Activated CD4-positive, alpha-beta memory T cell treated with anti-CD3 and anti-CD28 coated beads, Interleukin-2, amount 10 ng/mL, durations not matched to agents 7 days and 5 days (primary cell): ENCODE measurements around the gene SAFB. TPM values are rescaled to one million over a fixed set of nuclear protein-coding genes. Genes with fewer than 3 reads are reported as not detected.

ENCODE experiments used
- CTCF ChIA-PET: fragments of 350-600 bp; sonication (Branson Sonifier 250); formaldehyde crosslinking; loops from one replicate; lab custom pipeline; 2021; ENCODE audit warnings: antibody characterized with exemption, inconsistent platforms; lab: Charles Lee
- POLR2A ChIA-PET: fragments of 350-600 bp; sonication (Branson Sonifier 250); formaldehyde crosslinking; loops from one replicate; lab custom pipeline; 2021; ENCODE audit warnings: antibody characterized with exemption; lab: Charles Lee
- DNase-seq: peaks from one replicate; pipeline ENCODE4 v3.0.0-alpha.2; 2020
- H3K27ac Mint-ChIP-seq: one replicate; pipeline ENCODE4 v1.8.0; 2021; ENCODE audit warnings: mild to moderate bottlenecking, mixed read lengths
- H3K27me3 Mint-ChIP-seq: one replicate; pipeline ENCODE4 v1.8.0; 2021; ENCODE audit warnings: mixed read lengths
- H3K36me3 Mint-ChIP-seq: one replicate; pipeline ENCODE4 v1.8.0; 2021; ENCODE audit warnings: low read depth, mixed read lengths
- H3K4me1 Mint-ChIP-seq: one replicate; pipeline ENCODE4 v1.8.0; 2021; ENCODE audit warnings: mixed read lengths
- H3K4me3 Mint-ChIP-seq: one replicate; pipeline ENCODE4 v1.8.0; 2021; ENCODE audit warnings: mild to moderate bottlenecking, mixed read lengths
- H3K9me3 Mint-ChIP-seq: one replicate; pipeline ENCODE4 v1.8.0; 2021; ENCODE audit warnings: mixed read lengths
- total RNA-seq, 2 experiments: library from RNA; stranded (reverse); gene quantifications; one replicate each; pipeline ENCODE4 v1.2.3, GENCODE V29; 2021

SAFB gene
- total RNA-seq, 2 experiments from 2014 or later = 124 to 126 TPM

DNA sequence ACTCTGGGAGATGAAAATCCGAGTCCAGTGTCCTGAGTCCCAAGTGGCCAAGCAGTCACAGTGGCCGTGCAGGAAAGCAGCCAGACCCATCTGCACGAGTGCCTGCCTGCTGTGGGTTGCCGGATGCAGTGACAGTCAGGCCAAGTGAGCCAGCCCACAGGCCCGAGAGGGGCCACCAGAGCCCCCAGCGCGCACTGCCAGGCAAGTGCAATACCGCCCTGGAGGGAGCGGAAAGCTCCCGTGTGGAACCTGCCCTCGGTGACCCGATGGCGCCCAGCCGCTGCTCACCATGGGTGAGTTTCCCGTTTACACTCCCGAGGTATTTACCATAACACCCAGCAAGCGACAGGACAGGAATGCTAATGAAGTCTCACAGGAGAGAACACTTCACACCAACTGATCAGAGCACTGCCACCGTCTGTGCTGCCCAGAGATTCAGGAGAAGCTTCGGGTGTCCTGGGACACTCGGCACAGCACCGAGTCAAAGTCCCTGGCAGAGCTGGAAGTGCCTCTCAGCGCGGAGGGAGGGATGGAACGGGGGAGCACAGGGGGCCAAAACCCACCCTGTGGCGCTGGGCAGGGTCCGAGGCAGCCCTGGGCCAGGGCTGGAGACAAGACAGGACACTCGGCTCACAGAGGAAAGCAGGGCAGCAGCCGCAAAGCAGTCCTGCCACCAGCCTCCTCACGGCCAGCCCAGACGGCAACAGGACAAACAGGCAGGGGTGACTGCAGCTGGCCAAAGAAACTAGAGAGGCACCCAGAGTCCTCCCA, 33.8 kb upstream of the SAFB start:
- Mint-ChIP-seq H3K4me1 (peaks cover 7% of the 10 kb centered on the region), H3K36me3 (peaks cover 60% of the 10 kb centered on the region), H3K4me3 (no peak overlapping the region), H3K9me3 (no peaks in the 10 kb centered on the region), H3K27ac (no peak overlapping the region), H3K27me3 (no peaks in the 10 kb centered on the region)
- no peak for DNase-seq
- ChIA-PET CTCF (no interaction called here), POLR2A (no interaction called here)

DNA sequence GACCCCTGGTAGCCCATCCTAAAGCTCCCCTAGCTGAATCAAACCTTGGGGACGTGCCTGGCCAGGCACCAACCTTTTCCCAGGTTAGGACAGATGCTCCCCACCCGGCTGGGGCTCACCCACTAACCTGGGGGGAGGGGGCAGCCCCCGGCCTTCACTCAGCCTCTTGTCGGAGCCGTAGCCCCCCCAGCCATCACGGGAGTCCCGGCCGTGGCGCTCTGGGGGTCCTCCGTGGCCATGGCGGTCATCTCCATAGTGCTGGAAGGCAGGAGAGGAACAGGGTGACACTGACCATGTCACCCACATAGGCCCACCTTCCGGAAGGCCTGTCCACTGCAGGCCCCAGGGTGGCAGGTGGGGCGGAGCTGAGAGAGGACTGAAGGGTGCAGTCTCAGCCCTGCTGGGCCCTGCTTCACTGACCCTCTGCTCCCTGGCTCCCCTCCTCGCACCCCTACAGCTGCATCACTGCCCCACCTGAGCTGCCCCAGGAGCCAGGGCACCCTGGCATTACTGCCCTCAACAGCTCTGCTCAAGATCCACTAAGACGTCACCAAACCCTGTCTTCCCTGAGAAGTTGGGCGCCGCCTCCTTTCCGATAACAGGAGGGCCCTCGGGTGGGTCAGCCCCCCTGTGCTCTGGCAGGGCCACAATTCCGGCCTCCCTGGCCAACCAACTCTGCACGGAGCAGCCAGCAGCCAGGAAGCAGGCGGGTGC, 32.6 kb upstream of the SAFB start:
- no peaks in the 10 kb centered on the region for H3K27me3 Mint-ChIP-seq
- H3K27ac Mint-ChIP-seq = no peak overlapping the region
- peaks cover 69% of the 10 kb centered on the region for H3K36me3 Mint-ChIP-seq
- no peaks in the 10 kb centered on the region for H3K9me3 Mint-ChIP-seq
- no peak for DNase-seq
- H3K4me3 Mint-ChIP-seq = no peak overlapping the region
- ChIA-PET POLR2A (no interaction called here), CTCF (no interaction called here)
- peaks cover 7% of the 10 kb centered on the region for H3K4me1 Mint-ChIP-seq

DNA sequence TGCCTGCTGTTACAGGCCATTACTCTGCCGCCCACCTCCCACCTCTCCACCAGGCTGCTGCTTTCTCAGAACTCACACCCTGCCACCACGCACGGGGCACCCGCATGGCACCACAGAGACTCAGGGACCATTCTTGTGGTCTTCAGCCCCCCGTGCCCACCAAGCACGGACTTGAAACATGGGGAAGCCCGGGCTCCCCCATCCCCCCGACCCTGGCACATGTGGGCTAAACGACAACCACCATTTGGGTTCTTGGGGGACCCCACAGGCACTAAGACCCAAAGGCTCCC, 32.1 kb upstream of the SAFB start:
- Mint-ChIP-seq H3K27ac (no peak overlapping the region), H3K36me3 (peaks cover 70% of the 10 kb centered on the region), H3K4me1 (peaks cover 3% of the 10 kb centered on the region), H3K9me3 (no peaks in the 10 kb centered on the region), H3K27me3 (no peaks in the 10 kb centered on the region), H3K4me3 (no peak overlapping the region)
- no peak for DNase-seq
- CTCF ChIA-PET = no interaction called here
- POLR2A ChIA-PET = no interaction called here

DNA sequence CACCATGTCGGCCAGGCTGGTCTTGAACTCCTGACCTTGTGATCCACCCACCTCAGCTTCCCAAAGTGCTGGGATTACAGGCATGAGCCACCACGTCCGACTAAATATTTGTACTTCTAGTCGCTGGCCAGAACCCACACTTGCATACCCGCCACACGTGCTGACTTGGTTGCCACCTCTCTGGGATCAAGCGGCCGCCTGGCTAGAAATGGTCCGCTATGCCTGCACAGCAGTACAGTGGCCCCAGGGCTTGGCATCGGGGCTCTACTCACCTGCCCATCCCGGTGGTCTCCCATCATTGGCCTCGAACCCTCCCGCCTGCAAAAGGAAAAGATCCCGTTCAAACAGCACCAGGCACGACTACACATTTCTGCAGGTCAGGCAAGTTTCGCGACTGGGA, 31.4 kb upstream of the SAFB start:
- Mint-ChIP-seq H3K36me3 (peaks cover 71% of the 10 kb centered on the region), H3K27ac (no peak overlapping the region), H3K9me3 (no peaks in the 10 kb centered on the region), H3K27me3 (no peaks in the 10 kb centered on the region), H3K4me3 (no peak overlapping the region), H3K4me1 (peaks cover 2% of the 10 kb centered on the region)
- ChIA-PET CTCF (no interaction called here), POLR2A (interaction anchor here (1.1 kb wide), 1 partner anchor 31 kb away, joined by 6 read pairs; the partner anchor contains the start of genes SAFB and SAFB2)
- DNase-seq = no peak

DNA sequence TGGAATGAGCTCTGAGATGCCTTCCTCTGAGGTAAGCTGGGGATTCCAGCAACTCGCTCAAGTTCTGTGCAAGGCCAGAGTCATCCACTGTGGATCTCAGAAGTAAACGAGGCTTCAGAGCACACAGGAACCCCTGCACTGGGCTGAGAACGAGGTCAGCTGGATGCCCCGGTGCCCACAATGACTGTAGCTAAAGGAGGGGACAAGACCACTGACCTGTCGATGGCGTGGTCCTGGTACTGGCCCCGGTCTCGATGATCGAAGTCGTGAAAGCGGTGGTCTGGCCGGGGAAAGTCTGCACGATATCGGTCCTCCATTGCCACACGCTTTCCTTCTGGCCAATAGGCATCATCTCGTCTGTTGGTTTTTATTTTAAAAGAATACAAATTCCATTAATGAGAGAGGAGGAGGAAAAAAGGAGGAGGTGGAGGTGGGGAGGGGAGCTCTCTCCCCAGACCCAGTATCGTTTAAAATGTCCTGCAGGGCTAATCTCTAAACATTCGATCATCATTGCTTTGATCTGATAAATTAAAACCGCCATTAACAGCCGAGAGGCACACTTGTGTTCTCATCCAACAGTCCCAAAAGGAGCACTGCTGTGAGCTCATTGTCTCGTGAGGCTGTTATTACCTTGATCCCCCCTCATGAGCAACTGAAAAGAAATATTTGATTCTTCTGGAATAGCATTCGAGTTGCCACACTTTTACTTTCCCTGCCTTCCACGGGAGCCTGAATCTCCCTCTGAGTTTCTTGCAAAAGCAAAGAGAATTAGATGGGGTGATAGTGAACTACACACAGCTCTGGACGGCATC, 30.1 kb upstream of the SAFB start:
- Mint-ChIP-seq H3K27ac (no peak overlapping the region), H3K27me3 (no peaks in the 10 kb centered on the region), H3K4me3 (no peak overlapping the region), H3K4me1 (no peaks in the 10 kb centered on the region), H3K9me3 (no peaks in the 10 kb centered on the region), H3K36me3 (peaks cover 70% of the 10 kb centered on the region)
- CTCF ChIA-PET = no interaction called here
- DNase-seq = no peak
- POLR2A ChIA-PET = interaction anchor here (1.1 kb wide), 1 partner anchor 30 kb away, joined by 6 read pairs; the partner anchor contains the start of genes SAFB and SAFB2

DNA sequence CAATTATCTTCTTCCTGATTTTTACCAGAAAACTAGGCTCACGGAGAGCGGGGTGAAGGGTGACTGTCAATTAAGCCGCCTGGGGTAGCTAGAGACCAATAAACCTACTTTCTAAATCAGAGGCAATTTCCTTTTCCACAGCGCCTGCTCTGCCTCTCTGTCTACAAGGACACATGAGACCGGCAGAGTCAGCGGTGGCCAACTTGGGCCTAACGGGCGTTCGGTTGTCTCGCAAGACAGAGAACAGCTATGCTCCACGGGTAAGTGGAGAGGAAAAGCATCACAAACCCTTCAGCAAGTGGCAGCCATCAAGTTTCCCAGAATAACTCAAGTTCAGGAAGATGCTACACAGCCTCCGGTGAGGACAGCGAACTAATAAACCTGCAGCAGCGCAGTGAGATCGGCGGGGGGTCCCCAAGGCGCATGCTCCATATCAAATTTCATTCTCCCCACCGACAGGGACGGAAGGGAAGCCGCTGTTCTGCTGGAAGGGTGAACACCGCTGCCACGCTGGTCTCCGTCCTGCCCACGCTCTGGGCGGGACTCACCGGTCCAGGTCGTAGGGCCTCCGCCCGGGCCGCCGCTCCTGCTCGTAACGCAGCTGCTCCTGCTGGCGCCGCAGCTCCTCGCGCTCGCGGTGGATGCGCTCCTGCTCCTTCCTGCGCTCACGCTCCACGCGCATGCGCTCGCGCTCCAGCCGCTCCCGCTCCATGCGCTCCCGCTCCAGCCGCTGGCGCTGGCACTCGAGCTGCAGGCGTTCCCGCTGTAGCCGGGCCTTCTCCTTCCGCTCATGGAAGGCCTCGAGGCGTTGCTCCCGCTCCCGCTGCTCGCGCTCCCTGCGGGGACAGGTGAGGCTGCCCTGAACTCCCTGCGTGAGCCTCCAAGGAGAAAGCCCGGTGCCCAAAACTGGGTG, 29.3 kb upstream of the SAFB start:
- Mint-ChIP-seq H3K27ac (no peak overlapping the region), H3K36me3 (peaks cover 70% of the 10 kb centered on the region), H3K9me3 (no peaks in the 10 kb centered on the region), H3K27me3 (no peaks in the 10 kb centered on the region), H3K4me3 (no peak overlapping the region), H3K4me1 (no peaks in the 10 kb centered on the region)
- no peak for DNase-seq
- ChIA-PET POLR2A (no interaction called here), CTCF (no interaction called here)

DNA sequence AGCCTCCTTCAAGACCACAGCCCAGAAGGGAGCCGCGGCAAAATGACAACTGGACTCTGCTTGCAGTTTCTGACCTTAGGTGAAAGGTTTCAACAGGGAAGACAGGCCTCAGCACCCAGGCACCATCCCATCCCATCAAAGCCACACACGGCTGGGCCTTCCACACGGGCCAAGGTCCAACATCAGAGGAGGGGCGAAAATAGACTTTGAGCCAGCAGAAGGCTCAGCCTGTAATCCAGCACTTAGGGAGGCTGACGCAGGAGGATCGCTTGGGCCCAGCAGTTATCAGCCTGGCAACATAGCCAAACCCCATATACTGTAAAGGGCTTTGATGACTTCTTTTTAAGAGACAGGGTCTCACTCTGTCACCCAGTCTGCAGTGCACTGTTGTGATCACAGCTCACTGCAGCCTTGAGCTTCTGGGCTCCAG, 28.3 kb upstream of the SAFB start:
- H3K4me1 Mint-ChIP-seq = no peaks in the 10 kb centered on the region
- no peak overlapping the region for H3K4me3 Mint-ChIP-seq
- no peak for DNase-seq
- CTCF ChIA-PET = no interaction called here
- no peaks in the 10 kb centered on the region for H3K9me3 Mint-ChIP-seq
- no peak overlapping the region for H3K27ac Mint-ChIP-seq
- POLR2A ChIA-PET = interaction anchor here (1.0 kb wide), 1 partner anchor 29 kb away, joined by 3 read pairs; no protein-coding TSS in a partner anchor
- peaks cover 73% of the 10 kb centered on the region for H3K36me3 Mint-ChIP-seq
- no peaks in the 10 kb centered on the region for H3K27me3 Mint-ChIP-seq

DNA sequence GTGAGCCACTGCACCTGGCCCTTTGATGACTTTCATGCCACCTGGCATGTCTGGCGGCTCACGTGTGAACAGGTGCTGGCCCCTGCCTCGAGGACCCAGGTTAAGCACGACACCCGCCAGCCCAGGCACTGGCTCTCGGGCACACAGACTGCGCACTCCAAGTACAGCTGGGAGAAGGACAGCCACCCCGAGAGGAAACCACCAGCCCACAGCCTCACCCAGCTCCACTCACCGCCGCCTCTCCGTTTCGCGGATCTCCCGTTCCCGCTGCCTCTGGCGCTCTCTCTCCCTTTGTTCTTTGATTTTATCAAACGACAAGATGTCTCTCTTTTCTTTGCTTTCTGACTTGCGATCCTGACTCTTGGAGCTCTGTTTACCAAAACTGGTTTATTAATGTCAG, 27.8 kb upstream of the SAFB start:
- no peak overlapping the region for H3K27ac Mint-ChIP-seq
- ChIA-PET CTCF (no interaction called here), POLR2A (interaction anchor here (1.0 kb wide), 1 partner anchor 28 kb away, joined by 3 read pairs; no protein-coding TSS in a partner anchor)
- H3K4me1 Mint-ChIP-seq = no peaks in the 10 kb centered on the region
- H3K36me3 Mint-ChIP-seq = peaks cover 78% of the 10 kb centered on the region
- H3K9me3 Mint-ChIP-seq = no peaks in the 10 kb centered on the region
- DNase-seq = no peak
- H3K4me3 Mint-ChIP-seq = no peak overlapping the region
- H3K27me3 Mint-ChIP-seq = no peaks in the 10 kb centered on the region

DNA sequence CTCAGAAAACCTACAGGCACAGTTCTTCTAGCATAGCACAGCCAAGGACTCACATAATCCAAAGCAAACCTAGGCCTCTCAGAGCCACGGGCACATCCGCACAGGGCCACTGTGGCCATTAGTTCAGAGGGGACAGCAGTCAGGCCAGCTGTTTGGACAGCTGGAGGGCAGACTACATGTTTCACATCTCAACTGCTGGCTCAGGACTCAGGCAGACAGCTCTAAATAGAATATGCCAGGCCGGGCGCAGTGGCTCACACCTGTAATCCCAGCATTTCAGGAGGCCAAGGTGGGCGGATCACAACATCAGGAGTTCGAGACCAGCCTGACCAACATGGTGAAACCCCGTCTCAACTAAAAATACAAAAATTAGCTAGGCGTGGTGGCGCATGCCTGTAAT, 27.1 kb upstream of the SAFB start:
- Mint-ChIP-seq H3K4me3 (no peak overlapping the region), H3K36me3 (peaks cover 79% of the 10 kb centered on the region), H3K27ac (no peak overlapping the region), H3K27me3 (no peaks in the 10 kb centered on the region), H3K4me1 (no peaks in the 10 kb centered on the region), H3K9me3 (no peaks in the 10 kb centered on the region)
- CTCF ChIA-PET = no interaction called here
- DNase-seq = no peak
- POLR2A ChIA-PET = no interaction called here

DNA sequence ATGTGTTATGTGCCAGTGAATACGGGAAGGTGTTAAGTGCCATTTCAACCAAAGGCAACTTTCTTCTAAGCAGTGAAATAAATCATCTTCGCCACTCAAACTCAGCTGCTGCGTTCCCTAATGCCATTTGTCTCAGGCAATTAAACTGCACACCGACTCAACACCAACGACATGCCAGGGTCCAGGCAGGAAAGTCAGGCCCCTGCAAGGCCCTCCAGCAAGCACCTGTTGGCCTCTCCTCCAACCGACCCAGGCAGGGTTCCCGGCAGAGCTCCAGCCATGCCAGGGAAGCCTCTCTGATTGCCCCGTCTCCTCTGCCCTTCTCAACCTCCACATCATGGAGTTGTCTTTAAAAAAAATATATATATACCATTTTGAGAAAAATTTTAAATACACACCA, 22.1 kb upstream of the SAFB start:
- POLR2A ChIA-PET = no interaction called here
- CTCF ChIA-PET = interaction anchor here (0.6 kb wide), 1 partner anchor 171 kb away, joined by 4 read pairs; no protein-coding TSS in a partner anchor
- H3K36me3 Mint-ChIP-seq = peaks cover 78% of the 10 kb centered on the region

DNA sequence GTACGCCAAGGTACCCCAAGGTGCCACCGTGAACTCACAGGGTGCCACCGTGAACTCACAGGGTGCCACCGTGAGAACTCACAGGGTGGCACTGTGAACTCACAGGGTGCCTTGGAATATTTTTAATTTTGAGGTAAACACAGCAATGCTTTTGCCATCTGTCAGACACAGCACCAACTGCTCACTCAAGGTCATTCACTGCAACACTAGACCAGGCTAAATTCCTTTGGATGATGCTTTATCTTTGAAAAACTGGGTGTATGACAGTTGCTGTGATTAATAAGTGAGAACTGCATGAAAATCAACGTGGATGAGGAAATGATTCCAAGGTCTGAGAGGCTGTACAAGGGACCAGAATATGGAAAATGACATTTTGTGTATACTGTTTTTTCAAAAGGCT, 19.3 kb upstream of the SAFB start:
- Mint-ChIP-seq H3K4me3 (no peak overlapping the region), H3K27ac (no peak overlapping the region), H3K27me3 (no peaks in the 10 kb centered on the region), H3K36me3 (peaks cover 83% of the 10 kb centered on the region), H3K4me1 (peaks cover 3% of the 10 kb centered on the region), H3K9me3 (no peaks in the 10 kb centered on the region)
- ChIA-PET CTCF (no interaction called here), POLR2A (no interaction called here)
- DNase-seq = no peak

More for the DNA sequence above, 22.1 kb upstream of the SAFB start:
- Mint-ChIP-seq H3K27me3 (no peaks in the 10 kb centered on the region), H3K4me3 (no peak overlapping the region), H3K4me1 (no peaks in the 10 kb centered on the region), H3K9me3 (no peaks in the 10 kb centered on the region), H3K27ac (no peak overlapping the region)
- DNase-seq = no peak

DNA sequence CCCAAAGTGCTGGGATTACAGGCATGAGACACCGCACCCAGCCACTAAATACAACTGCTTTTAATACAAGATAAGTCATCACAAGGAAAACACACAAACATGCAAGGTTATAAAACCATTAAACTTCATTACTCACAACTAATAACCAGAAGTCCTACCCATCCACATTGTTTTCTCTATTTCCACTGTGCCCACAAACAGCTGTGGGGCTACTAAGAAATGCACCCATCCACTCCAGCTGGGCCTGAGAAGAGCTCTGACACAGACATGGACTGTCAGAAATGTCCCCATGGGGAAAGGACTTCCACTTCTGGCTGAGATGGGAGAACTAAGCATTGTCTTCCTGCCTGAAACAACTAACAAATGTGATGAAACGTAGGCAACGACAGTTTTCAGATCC, 17.5 kb upstream of the SAFB start:
- H3K27me3 Mint-ChIP-seq = no peaks in the 10 kb centered on the region
- POLR2A ChIA-PET = no interaction called here
- H3K27ac Mint-ChIP-seq = no peak overlapping the region
- peaks cover 3% of the 10 kb centered on the region for H3K4me1 Mint-ChIP-seq
- H3K36me3 Mint-ChIP-seq = peaks cover 82% of the 10 kb centered on the region
- H3K9me3 Mint-ChIP-seq = no peaks in the 10 kb centered on the region
- H3K4me3 Mint-ChIP-seq = no peak overlapping the region
- CTCF ChIA-PET = no interaction called here
- no peak for DNase-seq
